Nephron (organoid): ENCODE measurements around the gene CEP68.
A peak's percentile ranks its signal among the peaks of the same experiment; 100 is the strongest.
"Not testable (repeated sequence)": the region's sequence is repeated elsewhere in the genome, so short reads cannot be mapped to it uniquely, and the experiment has no call there.

Source experiments
- H3K27ac Mint-ChIP-seq, 3 experiments: 2 replicates each; pipeline ENCODE4 v1.8.0; 2020; ENCODE audit warnings: mixed read lengths in 3 of 3, mild to moderate bottlenecking in 2 of 3, moderate library complexity in 1 of 3
- H3K27me3 Mint-ChIP-seq: 2 replicates; pipeline ENCODE4 v1.8.0; 2021; ENCODE audit warnings: low read depth, mild to moderate bottlenecking, moderate library complexity, mixed read lengths
- H3K36me3 Mint-ChIP-seq: 2 replicates; pipeline ENCODE4 v1.8.0; 2020; ENCODE audit warnings: low read depth, mixed read lengths
- H3K4me1 Mint-ChIP-seq: 2 replicates; pipeline ENCODE4 v1.8.0; 2020; ENCODE audit warnings: mixed read lengths
- H3K4me3 Mint-ChIP-seq, 3 experiments: 2 replicates each; pipeline ENCODE4 v1.8.0; 2020; ENCODE audit warnings: mild to moderate bottlenecking in 3 of 3, mixed read lengths in 3 of 3, moderate library complexity in 2 of 3
- H3K9me3 Mint-ChIP-seq: 2 replicates; pipeline ENCODE4 v1.8.0; 2020; ENCODE audit warnings: mixed read lengths
- CTCF ChIP-seq, 3 experiments: fragments of 200-600 bp; sonication (generic); IDR thresholded peaks; one replicate each; pipeline ENCODE4 v1.5.0; 2021; ENCODE audit warnings: antibody characterized with exemption in 3 of 3; ENCODE audit not compliant: unreplicated experiment in 3 of 3

Gene CEP68

GRCh38 chr2:65032019-65032975 lies 23.9 kb upstream of the CEP68 start:
- Mint-ChIP-seq H3K4me3 (no peak overlapping the region), H3K4me1 (peaks cover 21% of the 10 kb centered on the region), H3K36me3 (no peaks in the 10 kb centered on the region), H3K9me3 (no peaks in the 10 kb centered on the region), H3K27ac (peak overlapping the region in 1 of 3 experiments; percentile 0), H3K27me3 (no peaks in the 10 kb centered on the region)
- no peak for TF ChIP-seq CTCF (IDR thresholded peaks at IDR 0.05; ENCODE audit: unreplicated experiment in 3 of 3)

- Mint-ChIP-seq H3K4me3 (no peak overlapping the region), H3K27ac (no peak overlapping the region), H3K27me3 (no peaks in the 10 kb centered on the region), H3K4me1 (peaks cover 21% of the 10 kb centered on the region), H3K36me3 (peaks cover 2% of the 10 kb centered on the region), H3K9me3 (no peaks in the 10 kb centered on the region)
- TF ChIP-seq CTCF (IDR thresholded peaks at IDR 0.05; ENCODE audit: unreplicated experiment in 3 of 3) = no peak
These were observed 23.0 kb upstream of the CEP68 start for GRCh38 chr2:65033178-65033577.

- not testable (repeated sequence) for H3K27ac Mint-ChIP-seq, H3K27me3 Mint-ChIP-seq, H3K9me3 Mint-ChIP-seq, H3K4me3 Mint-ChIP-seq, H3K36me3 Mint-ChIP-seq
- peaks cover 21% of the 10 kb centered on the region for H3K4me1 Mint-ChIP-seq
These were observed 22.5 kb upstream of the CEP68 start for GRCh38 chr2:65033667-65034066.

- H3K9me3 Mint-ChIP-seq = no peaks in the 10 kb centered on the region
- H3K27ac Mint-ChIP-seq = peak overlapping the region in 2 of 3 experiments; percentile 60 to 77
- peaks cover 21% of the 10 kb centered on the region for H3K4me1 Mint-ChIP-seq
- no peak for TF ChIP-seq CTCF (IDR thresholded peaks at IDR 0.05; ENCODE audit: unreplicated experiment in 3 of 3)
- peaks cover 4% of the 10 kb centered on the region for H3K36me3 Mint-ChIP-seq
- H3K27me3 Mint-ChIP-seq = peaks cover 5% of the 10 kb centered on the region
- no peak overlapping the region for H3K4me3 Mint-ChIP-seq
These were observed 20.8 kb upstream of the CEP68 start for GRCh38 chr2:65035351-65035943.

- H3K27ac Mint-ChIP-seq = no peak overlapping the region
- H3K4me1 Mint-ChIP-seq = peaks cover 10% of the 10 kb centered on the region
- H3K4me3 Mint-ChIP-seq = no peak overlapping the region
- peaks cover 5% of the 10 kb centered on the region for H3K27me3 Mint-ChIP-seq
- no peak for TF ChIP-seq CTCF (IDR thresholded peaks at IDR 0.05; ENCODE audit: unreplicated experiment in 3 of 3)
- no peaks in the 10 kb centered on the region for H3K9me3 Mint-ChIP-seq
- peaks cover 4% of the 10 kb centered on the region for H3K36me3 Mint-ChIP-seq
These were observed 19.0 kb upstream of the CEP68 start for GRCh38 chr2:65037178-65037577.

GRCh38 chr2:65039640-65040039 lies 16.6 kb upstream of the CEP68 start:
- H3K4me1 Mint-ChIP-seq = peaks cover 6% of the 10 kb centered on the region
- peaks cover 5% of the 10 kb centered on the region for H3K27me3 Mint-ChIP-seq
- no peak overlapping the region for H3K27ac Mint-ChIP-seq
- no peak for TF ChIP-seq CTCF (IDR thresholded peaks at IDR 0.05; ENCODE audit: unreplicated experiment in 3 of 3)
- H3K36me3 Mint-ChIP-seq = peaks cover 11% of the 10 kb centered on the region
- no peaks in the 10 kb centered on the region for H3K9me3 Mint-ChIP-seq
- H3K4me3 Mint-ChIP-seq = no peak overlapping the region
